ENCODE data around the gene TACR1.

DNA sequence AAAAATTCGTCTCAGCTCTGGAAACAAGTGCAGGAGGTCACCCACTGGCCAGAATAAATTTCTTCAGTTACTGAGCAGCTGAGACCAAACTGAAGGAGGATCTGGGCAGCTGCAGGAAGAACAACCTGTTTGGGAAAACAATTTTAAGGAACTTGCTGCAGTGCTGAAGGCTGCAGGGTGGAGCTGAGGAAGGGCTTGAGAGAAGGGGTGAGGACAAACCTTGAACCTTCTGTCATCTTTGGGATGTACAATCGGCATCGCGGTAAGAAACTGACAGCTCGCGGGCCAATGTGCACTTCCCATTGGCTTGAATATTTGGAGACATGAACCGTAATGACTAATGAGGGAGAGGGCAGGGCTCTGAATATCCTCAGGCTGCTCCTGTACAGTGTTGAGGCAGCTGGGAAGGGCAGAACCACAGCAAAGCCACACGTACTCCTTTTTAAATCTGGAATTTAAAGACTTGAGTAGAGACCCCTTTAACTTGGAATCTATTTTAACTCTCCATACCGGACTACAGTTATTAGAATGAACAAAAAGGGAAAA lies 90.3 kb downstream of the TACR1 start:
- TF ChIP-seq EP300 (IDR thresholded peaks at IDR 0.05) (no peak), POLR2A (IDR thresholded peaks at IDR 0.05) (no peak), POLR2AphosphoS5 (IDR thresholded peaks at IDR 0.05) (no peak)
- TF ChIP-seq, protein P1, sequence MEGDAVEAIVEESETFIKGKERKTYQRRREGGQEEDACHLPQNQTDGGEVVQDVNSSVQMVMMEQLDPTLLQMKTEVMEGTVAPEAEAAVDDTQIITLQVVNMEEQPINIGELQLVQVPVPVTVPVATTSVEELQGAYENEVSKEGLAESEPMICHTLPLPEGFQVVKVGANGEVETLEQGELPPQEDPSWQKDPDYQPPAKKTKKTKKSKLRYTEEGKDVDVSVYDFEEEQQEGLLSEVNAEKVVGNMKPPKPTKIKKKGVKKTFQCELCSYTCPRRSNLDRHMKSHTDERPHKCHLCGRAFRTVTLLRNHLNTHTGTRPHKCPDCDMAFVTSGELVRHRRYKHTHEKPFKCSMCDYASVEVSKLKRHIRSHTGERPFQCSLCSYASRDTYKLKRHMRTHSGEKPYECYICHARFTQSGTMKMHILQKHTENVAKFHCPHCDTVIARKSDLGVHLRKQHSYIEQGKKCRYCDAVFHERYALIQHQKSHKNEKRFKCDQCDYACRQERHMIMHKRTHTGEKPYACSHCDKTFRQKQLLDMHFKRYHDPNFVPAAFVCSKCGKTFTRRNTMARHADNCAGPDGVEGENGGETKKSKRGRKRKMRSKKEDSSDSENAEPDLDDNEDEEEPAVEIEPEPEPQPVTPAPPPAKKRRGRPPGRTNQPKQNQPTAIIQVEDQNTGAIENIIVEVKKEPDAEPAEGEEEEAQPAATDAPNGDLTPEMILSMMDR (IDR thresholded peaks at IDR 0.05): no peak
